ENCODE results near the gene NPPC. TPM values are rescaled to one million over a fixed set of nuclear protein-coding genes. Genes with fewer than 3 reads are reported as not detected.

NPPC gene
- total and polyA plus RNA-seq, 10 of the 15 experiments (the other 5 are each of a cell fraction or from before 2014, with no cell fraction given): 0.15 TPM; not detected in 9

DNA sequence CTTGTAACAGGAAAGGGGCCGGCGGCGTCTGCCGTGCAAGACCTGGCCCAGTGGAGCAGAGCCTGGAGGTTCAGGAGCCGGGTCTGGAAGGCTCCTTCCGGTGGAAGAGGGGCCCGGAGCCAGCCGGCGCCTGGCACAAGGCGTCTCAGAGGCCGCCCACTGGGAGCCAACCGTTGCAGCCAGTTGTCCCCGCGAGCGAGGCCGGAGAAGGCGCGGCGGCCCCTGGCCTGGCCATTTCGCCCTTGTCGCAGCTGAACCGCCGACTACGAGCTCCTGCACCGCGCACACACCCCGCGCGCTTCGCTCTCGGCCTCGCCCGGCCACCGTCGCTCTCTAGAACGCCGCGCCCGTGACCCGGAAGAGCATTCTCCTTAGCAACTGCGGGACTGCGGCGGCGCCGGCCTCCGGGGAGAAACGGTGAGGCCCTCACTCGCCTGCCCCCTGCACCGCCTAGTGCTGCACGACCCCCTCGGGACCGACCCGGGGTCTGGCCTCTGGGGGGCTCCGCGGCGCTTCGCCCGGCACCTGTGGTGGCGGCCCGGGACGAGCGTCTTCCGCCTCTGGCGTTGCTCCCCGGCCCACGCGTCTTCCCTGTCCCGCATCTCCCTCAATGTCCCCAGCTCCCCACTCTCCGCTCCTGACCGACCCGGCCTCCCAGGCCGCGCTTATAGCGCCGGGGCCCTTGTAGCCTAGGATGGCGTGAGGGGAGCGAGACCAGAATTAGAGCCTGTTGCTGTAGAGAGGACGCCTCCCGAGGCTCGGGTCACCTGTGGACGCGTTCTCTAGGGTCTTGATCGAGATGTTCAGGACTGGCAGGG, 35.4 kb upstream of the NPPC start, which contains the start of gene DIS3L2 (continued):
- TF ChIP-seq, protein P1, sequence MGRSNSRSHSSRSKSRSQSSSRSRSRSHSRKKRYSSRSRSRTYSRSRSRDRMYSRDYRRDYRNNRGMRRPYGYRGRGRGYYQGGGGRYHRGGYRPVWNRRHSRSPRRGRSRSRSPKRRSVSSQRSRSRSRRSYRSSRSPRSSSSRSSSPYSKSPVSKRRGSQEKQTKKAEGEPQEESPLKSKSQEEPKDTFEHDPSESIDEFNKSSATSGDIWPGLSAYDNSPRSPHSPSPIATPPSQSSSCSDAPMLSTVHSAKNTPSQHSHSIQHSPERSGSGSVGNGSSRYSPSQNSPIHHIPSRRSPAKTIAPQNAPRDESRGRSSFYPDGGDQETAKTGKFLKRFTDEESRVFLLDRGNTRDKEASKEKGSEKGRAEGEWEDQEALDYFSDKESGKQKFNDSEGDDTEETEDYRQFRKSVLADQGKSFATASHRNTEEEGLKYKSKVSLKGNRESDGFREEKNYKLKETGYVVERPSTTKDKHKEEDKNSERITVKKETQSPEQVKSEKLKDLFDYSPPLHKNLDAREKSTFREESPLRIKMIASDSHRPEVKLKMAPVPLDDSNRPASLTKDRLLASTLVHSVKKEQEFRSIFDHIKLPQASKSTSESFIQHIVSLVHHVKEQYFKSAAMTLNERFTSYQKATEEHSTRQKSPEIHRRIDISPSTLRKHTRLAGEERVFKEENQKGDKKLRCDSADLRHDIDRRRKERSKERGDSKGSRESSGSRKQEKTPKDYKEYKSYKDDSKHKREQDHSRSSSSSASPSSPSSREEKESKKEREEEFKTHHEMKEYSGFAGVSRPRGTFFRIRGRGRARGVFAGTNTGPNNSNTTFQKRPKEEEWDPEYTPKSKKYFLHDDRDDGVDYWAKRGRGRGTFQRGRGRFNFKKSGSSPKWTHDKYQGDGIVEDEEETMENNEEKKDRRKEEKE (IDR thresholded peaks at IDR 0.05): no peak
- TF ChIP-seq EED (IDR thresholded peaks at IDR 0.05; ENCODE audit: low read depth) (no peak; the same call in none of the 2 replicates), EP300 (IDR thresholded peaks at IDR 0.05; ENCODE audit: borderline replicate concordance in 1 of 2, control insufficient read depth in 1 of 2, low read depth in 2 of 2, low read length in 2 of 2) (no peak), RCOR1 (conservative IDR thresholded peaks at IDR 0.05; ENCODE audit: low read depth, low read length) (no peak), KDM1A (IDR thresholded peaks at IDR 0.05; ENCODE audit: borderline replicate concordance) (no peak), RFX5 (IDR thresholded peaks at IDR 0.05; ENCODE audit: low read depth, low read length) (no peak), HDGF (IDR thresholded peaks at IDR 0.05) (no peak), NFYB (IDR thresholded peaks at IDR 0.05; ENCODE audit: insufficient read depth, low read depth, low read length) (no peak), ATF7 (IDR thresholded peaks at IDR 0.05; ENCODE audit: low read depth) (no peak), JUNB (IDR thresholded peaks at IDR 0.05) (no peak), ZNF24 (IDR thresholded peaks at IDR 0.05) (0 out of 2 replicates have a peak, but pooled peaks have one; percentile 57)
- TF ChIP-seq, protein P2, sequence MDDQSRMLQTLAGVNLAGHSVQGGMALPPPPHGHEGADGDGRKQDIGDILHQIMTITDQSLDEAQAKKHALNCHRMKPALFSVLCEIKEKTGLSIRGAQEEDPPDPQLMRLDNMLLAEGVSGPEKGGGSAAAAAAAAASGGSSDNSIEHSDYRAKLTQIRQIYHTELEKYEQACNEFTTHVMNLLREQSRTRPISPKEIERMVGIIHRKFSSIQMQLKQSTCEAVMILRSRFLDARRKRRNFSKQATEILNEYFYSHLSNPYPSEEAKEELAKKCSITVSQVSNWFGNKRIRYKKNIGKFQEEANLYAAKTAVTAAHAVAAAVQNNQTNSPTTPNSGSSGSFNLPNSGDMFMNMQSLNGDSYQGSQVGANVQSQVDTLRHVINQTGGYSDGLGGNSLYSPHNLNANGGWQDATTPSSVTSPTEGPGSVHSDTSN (IDR thresholded peaks at IDR 0.05; ENCODE audit: insufficient replicate concordance, low read depth, low read length): no peak
- TF ChIP-seq, protein P3, sequence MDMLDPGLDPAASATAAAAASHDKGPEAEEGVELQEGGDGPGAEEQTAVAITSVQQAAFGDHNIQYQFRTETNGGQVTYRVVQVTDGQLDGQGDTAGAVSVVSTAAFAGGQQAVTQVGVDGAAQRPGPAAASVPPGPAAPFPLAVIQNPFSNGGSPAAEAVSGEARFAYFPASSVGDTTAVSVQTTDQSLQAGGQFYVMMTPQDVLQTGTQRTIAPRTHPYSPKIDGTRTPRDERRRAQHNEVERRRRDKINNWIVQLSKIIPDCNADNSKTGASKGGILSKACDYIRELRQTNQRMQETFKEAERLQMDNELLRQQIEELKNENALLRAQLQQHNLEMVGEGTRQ (IDR thresholded peaks at IDR 0.05; ENCODE audit: borderline replicate concordance, low read depth, low read length): no peak
